Retinal pigment epithelial cell (primary cell): ENCODE measurements around the gene NEDD9.

ENCODE experiments used
- DNase-seq: peaks from one replicate; pipeline ENCODE4 v3.0.0-alpha.2; 2010; ENCODE audit warnings: low read depth
- H3K4me3 ChIP-seq: 2 replicates; pipeline ENCODE4 v1.5.1; 2011; ENCODE audit warnings: mild to moderate bottlenecking, low read length, control low read depth, moderate library complexity
- CTCF ChIP-seq: conservative IDR thresholded peaks from 2 replicates; pipeline ENCODE4 v1.5.1; 2011; ENCODE audit warnings: low read depth, low read length, control low read depth, inconsistent platforms

Gene NEDD9

GRCh38 chr6:11232193-11232769 lies at the start of gene NEDD9:
NEDD9 (minus strand) TSS chr6:11232668; CDS start chr6:11232515, 153 bp downstream.
- peak; percentile 93 for DNase-seq
- TF ChIP-seq CTCF, result no peak
- peak within 1 kb of the TSS; percentile 100 for H3K4me3 ChIP-seq

GRCh38 chr6:11282245-11282644 lies 49.8 kb upstream of the NEDD9 start:
- H3K4me3 ChIP-seq, result no peak overlapping the region
- TF ChIP-seq CTCF, result no peak
- no peak for DNase-seq

GRCh38 chr6:11280394-11280793 lies 47.9 kb upstream of the NEDD9 start:
- no peak for DNase-seq
- no peak overlapping the region for H3K4me3 ChIP-seq
- no peak for TF ChIP-seq CTCF

GRCh38 chr6:11279284-11279689 lies 46.8 kb upstream of the NEDD9 start:
- H3K4me3 ChIP-seq, result no peak overlapping the region
- TF ChIP-seq CTCF, result no peak

GRCh38 chr6:11278207-11278559 lies 45.7 kb upstream of the NEDD9 start:
- no peak for TF ChIP-seq CTCF
- H3K4me3 ChIP-seq, result no peak overlapping the region
- no peak for DNase-seq

More at GRCh38 chr6:11279284-11279689, 46.8 kb upstream of the NEDD9 start:
- DNase-seq, result no peak

- H3K4me3 ChIP-seq, result no peak overlapping the region
- TF ChIP-seq CTCF, result no peak
- peak; percentile 81 for DNase-seq
Observed at GRCh38 chr6:11277275-11278206, 45.1 kb upstream of the NEDD9 start.

GRCh38 chr6:11276911-11277274 lies 44.4 kb upstream of the NEDD9 start:
- DNase-seq, result no peak

More at GRCh38 chr6:11276911-11277274, 44.4 kb upstream of the NEDD9 start:
- no peak overlapping the region for H3K4me3 ChIP-seq
- no peak for TF ChIP-seq CTCF
